GM21515 (cell line): ENCODE results near the gene PRL.

Experiments
- ATAC-seq: cut with Tn5 transposase; IDR thresholded peaks from one replicate; pipeline ENCODE4 v1.9.1; 2021; ENCODE audit not compliant: unreplicated experiment

Gene PRL

DNA sequence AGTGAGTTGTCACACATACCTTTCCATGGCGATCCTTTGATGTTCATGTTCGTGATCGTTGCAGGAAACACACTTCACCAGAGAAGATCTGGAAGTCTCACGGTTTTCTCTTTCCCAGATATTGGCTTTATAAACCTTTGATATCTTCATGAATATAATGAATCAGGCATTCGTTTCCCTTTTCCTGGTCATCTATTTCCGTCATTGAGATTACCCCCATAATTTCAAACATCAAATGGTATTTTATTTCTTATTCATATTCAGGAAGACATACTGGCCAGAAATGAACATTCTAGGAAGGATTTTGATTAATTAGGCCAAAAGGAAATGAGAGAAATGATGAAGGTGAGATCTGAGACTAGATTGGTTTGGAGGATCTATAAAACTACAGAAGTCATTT is at the start of gene PRL:
Gene PRL (minus strand): TSS at position 101 of the 400 bp plus-strand sequence. CDS start 54 bp downstream, at position 47.
- ATAC-seq = no peak

DNA sequence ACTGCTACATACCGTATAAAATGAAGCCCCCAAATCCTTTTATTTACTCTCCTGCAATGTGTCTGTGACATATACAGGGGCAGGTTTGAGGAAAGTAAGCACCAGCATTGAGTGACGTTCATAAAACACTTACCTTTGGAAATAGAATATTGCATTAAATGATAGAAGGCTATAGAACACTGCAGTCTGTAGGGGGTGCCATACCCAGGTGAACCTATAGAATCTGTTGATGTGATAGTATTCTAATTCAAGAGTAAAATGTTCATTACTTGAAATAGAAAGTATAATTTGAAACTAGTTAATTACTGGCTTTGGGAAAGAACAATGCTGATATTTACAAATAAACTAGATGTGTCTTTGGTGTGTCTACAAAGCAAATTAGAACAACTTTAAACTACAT is 47.0 kb upstream of the PRL start:
- ATAC-seq = no peak

DNA sequence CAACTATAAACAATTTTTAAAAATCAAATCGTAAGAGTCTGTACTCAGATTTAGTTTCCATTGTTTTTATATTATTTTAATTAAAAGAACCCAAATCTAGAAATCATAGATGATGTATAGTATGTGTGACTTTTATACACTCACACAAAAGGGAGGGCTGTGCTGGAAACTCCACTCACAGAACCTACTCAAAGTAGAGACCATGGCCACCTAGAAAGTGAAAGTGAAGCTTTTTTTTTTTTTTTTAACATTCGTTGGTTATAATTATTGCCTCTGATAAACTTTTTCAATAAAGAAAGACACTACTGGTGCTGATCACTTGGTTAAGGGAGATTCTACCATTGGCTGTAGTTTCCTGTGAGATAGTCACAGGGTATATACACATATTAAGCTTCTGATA is 37.9 kb upstream of the PRL start:
- ATAC-seq = no peak

DNA sequence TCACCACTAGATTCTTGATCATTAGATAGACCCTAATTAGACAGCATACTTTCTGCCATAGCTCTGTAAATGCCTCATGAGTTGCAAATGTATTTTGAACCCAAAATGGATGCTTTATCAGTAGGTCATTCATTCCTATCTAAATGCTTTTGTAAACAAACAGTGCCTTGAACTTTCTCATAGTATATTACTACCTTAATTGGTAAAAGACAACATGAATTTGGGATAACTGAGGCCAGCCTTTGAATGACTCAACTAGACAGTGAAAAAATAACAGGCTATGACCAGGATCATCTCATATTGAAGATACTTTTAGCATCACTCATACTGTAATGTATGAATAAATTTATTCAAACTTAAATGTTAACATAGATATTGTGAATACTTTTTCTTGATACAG is 37.0 kb upstream of the PRL start:
- ATAC-seq = no peak

DNA sequence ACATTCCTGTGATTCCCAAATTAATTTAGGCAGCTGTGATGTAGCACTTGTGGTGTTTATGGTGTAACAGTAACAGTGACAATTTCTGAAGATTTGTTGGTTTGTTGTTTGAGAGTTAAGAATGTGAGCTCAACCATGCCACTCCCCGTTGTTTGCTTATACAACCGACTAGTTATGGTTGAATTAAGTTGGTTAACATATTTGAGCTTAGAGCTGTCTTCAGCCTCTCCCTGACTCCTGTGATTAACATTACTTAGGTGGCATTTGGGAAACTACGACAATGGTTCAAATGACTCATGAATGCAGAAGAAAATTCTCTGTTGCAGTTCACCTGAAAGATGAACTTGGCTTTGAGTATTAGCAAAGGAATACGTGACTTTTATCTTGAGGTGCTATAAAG is 35.9 kb upstream of the PRL start:
- no peak for ATAC-seq

DNA sequence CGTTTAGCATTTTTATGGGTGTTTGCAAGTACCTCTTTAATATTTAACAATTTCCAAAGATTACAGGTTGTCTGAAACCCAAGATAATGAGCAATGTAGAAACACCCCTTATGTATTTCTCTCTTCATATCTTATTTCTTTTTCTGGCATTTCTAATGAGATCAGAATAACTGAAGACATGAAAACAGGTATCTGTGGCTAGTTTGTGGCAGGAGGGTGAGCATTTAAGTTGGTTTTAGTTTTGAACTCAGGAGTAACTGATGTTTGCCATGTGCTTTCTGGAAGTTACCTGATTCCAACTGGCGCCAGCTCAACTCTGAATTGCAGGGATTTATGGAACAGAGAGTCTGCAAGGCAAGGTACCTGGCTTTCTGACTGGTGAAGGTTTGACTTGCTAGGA is 35.4 kb upstream of the PRL start:
- no peak for ATAC-seq

DNA sequence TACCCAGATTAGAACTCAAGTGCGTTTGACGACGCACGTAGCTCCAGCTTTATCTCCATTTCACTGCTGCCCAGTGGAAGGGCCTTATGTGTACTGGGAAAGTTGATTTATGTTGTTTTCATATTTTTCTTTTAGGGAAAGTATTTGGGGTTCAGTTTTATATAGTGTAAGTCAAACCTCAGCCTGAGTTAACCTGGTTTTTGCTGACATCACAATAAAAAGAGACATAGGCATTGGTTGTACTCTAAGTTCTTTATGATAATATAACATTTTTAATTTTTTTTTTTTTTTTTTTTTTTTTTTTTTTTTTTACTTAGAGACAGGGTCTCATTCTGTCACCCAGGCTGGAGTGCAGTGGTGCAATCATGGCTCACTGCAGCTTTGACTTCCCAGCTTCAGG is 34.1 kb upstream of the PRL start:
- no peak for ATAC-seq

DNA sequence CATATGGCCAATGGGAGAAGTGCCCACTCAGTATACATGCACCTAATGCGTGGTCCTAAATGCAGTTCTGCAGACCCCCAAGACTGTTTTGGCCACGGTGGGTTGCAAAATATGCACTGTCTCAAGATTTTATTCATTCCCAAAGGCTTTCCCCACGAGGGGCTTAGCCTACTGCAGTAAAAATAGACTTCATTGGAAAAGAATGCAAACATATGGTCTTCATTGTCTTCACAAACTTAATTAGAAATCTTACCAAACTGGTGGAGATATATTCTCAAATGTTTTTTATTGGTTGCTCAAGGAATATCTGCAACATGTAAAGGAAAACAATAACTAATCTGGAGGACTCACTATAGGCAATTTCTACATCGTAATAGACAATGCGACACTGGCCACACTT is 31.6 kb upstream of the PRL start:
- ATAC-seq = no peak

DNA sequence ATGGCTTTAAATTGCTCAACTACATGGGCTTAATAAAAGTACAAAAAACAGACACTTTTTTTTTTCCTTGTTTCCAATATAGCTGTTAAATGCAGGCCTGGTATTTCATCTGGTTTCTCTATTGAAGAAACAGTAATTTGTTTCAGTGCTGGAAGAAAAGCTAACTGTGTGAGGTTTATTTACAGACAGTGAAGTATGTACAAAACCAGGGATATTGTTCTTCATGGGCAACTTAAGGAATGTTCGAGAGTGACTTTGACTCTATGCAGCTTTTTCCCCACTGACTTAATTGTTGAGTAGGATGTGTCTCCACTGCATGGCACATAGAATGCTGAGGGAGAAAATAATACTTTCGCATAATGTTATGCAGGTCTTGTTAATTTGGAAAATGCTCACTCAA is 31.0 kb upstream of the PRL start:
- no peak for ATAC-seq

DNA sequence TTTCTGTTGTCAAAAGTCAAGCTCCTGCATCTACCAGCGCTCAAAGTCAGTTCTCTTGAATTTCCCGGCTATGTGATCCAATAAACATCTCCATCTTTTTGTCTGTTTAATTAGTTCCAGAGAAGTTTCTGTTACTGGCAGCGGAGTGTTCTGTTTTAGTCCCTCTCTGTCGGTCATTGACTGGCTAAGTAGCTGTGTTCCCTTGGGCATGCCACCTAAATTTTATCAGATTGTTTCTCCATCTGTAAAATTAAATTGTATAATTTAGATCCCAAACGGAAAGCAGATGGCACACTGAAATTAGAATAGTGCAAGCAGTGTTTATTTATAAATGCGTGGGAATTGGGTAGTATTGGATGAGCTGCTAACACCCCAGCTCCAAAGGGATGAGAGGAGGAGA is 29.7 kb upstream of the PRL start:
- ATAC-seq = no peak

DNA sequence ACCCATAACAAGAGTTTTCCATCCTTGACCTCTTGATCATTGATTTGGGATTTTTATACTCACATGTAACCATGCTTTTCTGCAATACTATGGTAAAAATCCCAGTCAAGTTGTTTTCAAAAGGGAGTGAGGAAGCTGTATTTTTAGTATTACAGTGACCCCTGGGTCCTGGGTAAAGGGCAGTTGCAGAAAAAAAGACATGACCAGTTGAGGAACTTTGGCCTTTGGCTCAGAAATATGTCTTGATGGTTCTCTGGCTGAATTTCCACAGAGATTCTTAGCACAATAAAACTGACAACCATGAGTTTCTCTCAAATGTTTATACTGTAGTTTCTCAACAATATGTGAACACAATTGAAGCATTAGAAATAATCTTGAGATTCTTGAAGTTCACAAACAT is 28.6 kb upstream of the PRL start:
- no peak for ATAC-seq

DNA sequence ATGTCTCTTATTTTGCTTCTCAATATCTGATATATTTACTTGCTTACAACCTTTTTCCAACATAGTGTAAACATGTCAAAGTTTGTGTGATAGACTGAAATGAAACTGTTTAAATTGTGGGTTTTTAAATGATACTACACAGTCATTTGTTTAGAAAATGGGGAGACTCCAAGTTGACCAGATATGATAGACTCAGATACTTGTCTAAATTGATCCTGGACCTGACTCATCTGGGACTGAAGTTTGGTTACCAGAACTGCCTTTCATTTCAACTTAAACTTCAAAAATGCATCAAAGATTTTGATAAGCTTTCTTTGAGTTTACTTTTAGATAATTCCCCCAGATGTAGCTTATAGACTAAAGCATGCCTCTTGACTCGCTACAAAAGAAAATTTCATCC is 27.0 kb upstream of the PRL start:
- no peak for ATAC-seq

DNA sequence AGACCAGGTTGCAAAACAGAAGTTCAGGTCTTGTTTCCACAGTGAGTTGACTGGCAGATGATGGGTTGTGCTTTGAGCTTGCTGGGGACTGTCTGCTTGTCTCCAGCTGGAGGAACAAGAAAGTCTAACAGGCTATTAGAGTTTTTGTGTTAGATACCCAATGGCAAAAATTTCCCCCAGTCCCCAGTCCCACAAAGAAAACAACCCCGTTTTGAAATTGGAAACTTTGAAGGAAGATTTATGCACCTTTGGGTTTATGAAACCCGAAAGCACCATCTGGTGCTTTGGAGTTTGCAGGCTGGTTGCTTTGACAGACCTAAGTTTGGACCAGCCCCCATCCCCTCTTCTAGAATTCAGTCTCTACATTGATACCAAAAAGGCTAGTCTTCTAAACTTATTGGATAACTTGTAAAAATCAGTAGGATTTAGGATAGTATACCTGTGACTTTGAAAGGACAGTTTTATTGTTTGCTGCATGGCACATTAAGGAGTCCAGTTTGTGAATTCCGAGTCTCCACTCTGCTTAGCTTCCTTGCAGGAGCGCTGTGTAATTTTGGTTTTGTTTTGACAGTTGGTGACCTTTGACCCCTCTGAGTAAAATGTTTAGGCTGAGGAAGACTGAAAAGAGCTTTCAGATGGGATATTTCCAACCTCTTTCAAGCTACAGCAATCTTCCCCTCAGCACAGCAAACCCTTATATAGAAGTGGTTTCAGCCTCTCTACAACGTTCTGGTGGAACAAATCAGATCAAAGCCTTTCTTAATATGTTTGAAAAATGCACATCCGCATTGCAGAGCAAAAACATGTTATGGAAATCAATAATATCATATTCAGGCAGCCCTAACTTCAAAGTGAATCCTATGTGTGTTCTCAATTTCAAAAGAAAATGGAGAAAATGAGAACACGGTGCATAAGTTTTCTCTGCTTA is 25.5 kb upstream of the PRL start:
- ATAC-seq = no peak

DNA sequence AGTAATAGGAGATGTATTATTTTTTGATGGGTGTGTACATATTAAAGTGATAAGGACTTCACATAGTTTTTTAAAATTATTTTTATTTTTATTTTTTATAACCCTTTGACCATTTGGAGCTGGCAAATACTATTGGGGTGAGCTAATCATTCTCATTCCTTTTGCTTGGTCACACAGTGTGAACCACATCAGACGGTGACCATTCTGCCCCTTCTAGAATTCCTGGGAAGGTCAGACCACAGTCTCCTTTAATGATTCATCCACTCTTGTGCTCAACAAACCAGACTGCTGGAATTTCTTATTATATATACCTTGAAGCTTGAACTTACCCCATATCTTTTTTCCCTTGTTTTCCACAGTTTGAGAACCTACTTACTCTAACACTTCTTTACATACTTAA is 23.9 kb upstream of the PRL start:
- ATAC-seq = no peak

DNA sequence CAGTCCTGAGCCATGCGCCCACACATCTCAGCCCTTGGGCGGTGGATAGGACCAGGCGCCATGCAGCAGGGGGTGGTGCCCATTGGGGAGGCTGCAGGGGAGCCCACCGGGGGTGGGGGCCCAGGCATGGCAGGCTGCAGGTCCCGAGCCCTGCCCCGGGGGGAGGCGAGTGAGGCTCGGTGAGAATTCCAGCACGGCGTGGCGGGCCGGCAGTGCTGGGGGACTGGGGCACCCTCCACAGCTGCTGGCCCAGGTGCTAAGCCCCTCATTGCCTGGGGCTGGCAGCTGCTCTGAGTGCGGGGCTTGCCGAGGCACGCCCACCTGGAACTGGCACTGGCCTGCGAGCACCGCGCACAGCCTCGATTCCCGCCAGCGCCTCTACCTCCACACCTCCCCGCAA is 21.6 kb upstream of the PRL start:
- no peak for ATAC-seq

DNA sequence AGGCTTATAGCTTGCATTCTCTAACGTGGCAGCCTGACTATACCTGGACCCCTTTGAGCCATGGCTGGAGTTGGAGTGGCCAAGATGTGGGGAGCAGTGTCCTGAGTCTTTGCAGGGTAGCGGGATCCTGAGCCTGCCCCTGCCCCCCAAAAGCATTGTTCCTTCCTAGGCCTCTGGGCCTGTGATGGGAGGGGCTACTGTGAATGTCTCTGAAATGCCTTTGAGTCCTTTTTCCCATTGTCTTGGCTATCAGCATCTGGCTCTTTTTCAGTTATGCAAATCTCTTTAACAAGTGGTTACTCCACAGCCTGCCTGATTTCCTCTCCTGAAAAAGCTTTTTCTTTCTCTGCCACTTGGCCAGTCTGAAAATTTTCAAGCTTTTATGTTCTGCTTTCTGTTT is 17.0 kb upstream of the PRL start:
- ATAC-seq = no peak

DNA sequence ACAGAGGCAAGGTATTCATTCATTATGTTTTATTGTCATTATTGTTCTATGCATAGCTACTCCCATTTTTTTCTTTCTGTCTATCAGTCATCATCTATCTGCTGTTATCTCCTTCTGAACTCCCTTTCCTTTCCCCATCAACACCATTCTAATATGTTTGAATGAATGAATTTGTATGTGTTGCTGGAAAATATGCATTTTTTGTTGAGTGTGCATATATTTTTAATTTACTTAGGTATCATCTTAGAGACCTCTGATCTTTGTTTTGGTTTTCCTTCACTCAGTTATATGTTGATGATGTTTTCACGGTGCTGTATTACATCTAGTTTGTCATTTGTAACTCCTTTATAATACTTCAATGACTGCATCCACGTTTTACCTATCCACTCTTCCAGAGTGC is 12.1 kb upstream of the PRL start:
- no peak for ATAC-seq

DNA sequence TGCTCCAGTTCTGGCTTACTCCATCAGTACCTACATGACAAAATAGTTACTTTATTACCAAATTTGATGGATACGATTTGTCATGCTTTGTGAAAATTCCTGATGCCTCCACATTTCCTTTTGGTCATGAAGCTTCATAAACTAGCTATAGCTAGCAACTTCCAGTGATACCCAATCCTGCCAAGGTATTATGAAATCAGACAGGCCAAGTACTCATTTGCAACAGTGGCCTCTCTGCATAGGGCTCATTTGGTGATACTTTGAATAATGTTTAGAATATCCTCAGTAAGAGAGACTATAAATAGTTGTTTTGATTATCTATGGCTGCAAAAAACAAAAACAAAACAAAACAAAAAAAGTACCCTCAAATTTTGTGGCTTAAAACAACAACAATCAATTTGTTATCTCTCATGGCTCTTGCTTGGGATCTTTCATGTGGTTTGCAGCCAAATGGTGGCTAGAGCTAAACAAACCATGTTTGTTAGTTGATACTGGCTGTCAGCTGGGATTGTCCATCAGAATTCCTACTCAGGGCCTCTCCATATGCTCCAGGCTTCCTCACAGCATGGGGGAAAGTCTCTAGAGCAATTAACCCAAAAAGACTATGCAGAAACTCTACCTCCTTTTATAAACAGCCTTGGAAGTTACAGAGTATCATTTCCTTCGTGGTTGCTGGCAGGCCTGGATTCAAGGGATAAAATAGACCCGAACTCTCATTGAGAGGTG is 10.1 kb upstream of the PRL start:
- no peak for ATAC-seq

DNA sequence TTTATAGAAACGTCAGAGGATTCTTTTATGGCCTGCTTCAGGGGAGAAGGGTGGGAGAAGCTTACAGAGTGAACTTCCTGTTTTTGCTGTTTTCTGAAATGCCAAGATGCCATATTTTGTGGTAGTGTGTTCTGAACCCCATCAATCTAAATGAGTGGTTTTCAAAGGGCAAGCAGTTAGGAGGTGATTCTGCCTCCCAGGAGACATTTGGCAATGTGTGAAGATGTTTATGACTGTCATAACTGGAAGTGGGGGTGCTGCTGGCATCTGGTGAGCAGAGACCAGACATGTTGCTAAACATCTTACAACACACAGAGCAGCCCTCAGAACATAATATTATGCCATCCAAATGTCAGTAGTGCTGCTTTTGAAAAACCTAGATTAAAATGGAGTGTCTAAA is 6.0 kb upstream of the PRL start:
- no peak for ATAC-seq

DNA sequence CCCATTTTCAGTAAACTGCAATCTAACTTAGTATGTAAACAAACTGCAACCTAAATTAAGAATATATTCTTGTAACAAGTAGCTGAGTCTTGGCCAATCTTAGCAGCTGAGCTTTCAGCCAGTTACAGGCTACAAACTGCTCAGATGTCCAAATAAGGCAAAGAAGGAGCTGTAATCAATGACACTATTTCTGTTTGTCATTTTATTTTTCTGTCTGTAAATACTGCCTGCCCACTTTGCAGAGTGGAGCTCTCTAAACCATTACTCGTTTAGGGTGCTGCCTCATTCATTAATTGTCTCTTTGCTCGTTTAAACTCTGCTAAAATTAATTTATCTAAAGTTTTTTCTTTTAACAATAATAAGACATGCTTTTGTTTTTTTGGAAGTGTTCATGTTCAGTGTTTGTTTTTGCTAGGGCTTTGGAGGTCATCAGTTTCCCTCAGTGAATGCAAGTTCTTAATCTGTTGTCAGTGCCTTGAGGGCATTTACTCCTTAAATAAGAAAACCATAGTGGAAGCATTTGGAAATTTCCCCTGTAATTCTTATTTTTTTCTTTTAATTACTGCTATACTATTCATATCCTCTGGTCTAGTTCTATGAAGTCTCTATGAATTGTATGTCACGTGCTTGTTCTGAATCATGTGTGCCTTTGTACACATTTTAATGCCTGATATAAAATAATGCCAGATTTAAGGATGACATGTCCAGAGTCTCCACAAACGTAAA is 3.6 kb upstream of the PRL start:
- ATAC-seq = no peak

DNA sequence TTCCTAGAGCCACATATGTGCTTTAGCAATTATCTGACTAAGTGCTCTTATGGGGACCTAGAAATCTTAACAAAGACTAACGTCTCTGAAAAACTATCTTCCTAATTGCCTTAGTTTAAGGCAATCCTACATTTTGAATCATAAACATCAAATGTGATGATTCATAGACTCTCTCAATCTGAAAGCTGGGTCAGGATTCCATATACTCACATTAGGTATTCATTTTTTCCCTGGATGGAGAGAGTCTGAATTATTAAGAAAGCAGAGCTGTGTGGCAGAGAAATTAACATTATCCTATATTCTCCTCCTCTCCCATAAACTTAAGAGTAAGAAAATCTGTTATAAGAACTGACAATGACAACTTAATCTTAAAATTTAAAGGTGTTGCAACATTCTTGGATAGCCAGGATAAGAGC is 1.6 kb upstream of the PRL start:
- ATAC-seq = no peak

DNA sequence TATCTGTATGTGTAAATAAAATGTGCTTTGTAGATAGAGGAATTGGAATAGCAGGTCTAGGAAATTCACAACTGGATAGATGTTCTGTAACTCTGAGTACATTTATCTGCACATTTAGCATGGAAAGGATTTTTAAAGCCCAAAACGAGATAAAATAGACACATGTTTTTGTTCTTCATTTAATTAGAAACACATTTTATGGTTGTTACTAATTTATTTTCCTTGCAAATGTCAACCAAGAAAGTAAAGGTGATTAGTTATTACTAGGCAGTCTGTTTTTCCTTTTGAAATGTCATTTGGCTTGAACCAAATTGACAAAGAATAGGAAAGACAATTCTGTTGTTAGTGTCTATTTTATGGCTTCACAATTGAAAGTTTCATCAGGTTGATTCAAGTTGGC is 769 bp downstream of the PRL start:
- no peak for ATAC-seq
